ENCODE data around the gene CROCC. TPM values are rescaled to one million over a fixed set of nuclear protein-coding genes. Genes with fewer than 3 reads are reported as not detected.

Gene CROCC
- total RNA-seq, 1 experiment from 2014 or later = 14.3 TPM

DNA sequence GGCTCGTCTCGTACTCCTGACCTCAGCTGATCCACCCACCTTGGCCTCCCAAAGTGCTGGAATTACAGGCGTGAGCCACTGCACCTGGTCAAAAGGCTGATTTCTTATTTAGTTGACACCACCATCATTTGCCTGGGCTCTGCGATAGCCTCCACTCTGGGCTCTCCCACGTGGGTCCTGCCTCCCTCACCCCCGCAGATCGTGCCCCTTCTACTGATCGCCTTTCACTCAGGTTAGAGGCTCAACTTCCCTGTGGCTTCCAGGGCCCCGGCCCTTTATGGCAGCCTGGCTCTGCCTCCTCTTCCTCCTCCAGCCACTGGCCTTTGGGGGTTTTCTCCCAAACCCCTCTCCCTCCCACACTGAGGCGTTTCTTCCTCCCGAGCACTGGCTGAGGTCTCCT, 61.2 kb downstream of the CROCC start:
- no peak for DNase-seq (ENCODE audit: low read depth)

DNA sequence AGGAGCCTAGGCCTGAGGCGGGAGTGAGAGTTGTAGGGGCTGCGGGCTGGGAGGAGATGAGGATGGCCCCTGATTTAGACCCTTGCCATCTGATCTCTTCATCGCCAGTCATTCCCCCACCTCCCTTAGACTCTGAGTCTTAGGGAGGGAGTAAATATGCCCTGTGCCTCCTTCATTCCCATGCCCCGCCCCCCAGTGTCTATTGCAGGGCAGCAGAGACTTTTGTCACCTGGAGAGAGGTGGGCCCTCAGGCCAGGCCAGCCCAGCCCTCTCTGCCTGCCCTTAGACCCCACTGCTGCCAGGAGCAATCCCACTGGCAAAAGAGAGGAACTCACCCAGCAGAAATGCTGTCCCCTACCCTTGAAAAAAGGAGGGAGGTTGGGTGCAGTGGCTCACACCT, 61.9 kb downstream of the CROCC start:
- no peak for DNase-seq (ENCODE audit: low read depth)

DNA sequence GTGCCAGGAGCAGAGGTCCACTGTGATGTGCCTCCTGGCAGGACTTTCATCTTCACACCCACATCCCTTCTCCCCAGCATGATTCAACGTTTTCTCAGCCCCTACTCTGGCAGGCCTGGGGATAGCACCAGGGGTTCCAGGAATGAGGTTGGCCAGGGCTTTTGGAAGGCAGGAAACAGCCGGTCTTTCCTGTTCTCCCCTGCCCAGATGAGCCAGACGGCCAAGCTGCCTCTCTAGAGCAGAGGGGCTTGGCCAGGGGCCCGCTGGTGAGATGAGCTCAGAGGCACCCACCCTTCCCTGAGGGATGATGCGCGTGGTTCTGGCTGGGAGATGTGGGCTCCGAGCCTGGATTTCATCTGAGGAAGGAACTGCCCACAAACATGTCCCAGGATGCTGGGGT, 63.0 kb downstream of the CROCC start:
- peak; percentile 94 for DNase-seq (ENCODE audit: low read depth)

DNA sequence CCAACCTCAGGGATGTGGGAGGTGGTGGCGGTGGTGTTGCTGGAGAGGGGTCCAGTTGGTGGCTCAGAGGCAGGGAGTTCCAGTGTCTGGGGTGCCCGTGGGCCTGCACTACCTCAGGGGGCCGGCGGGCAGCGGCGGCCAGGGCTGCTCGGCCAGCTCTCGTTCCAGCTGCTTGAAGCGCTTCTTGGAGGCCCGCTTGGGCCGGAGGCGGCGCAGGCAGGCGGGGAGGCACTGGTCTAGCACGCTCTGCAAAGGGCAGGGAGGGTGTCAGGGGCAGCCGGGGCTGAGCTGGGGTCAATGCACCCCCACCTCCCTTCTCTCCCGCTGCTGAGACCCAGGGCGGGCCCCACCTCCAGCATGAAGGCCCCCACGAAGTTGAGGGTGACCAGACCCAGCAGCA, 64.4 kb downstream of the CROCC start:
- DNase-seq (ENCODE audit: low read depth) = no peak

DNA sequence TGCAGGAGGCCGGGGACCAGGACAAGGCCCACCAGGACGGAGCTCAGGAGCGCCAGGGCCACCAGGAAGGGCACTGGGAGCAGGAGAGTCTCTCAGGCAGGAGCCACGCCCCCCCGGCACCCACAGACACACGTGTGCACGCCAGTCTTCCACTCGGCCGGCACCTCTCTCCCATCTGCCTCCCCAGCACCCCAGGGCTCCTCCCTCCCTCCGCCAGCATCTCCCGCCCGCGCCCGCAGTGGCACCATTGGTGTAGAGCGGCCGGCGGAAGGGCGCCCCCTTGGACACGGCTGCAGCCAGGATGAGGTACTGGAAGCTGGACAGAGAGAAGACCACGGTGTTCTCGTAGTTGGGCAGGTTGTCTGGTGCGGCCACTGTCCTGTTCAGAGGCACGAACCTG, 64.8 kb downstream of the CROCC start:
- DNase-seq (ENCODE audit: low read depth) = no peak

DNA sequence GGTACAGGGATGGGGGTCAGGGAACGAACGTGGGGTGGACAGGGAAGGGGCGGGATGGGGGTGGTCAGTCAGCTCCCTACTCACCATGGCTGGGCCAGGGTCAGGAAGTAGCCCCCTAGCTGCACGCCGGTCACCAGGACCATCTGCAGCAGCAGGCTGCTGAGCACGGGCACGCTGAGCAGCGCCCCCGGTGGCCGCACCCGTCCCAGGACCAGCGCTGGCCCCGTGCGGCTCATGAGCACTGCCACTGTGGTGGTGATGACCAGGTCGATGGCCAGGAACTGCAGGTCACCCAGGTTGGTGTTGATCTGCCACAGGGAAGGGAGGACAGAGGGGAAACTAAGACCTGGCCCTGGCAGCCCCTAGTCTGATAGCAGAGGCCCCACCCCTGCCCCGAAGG, 65.2 kb downstream of the CROCC start:
- no peak for DNase-seq (ENCODE audit: low read depth)

DNA sequence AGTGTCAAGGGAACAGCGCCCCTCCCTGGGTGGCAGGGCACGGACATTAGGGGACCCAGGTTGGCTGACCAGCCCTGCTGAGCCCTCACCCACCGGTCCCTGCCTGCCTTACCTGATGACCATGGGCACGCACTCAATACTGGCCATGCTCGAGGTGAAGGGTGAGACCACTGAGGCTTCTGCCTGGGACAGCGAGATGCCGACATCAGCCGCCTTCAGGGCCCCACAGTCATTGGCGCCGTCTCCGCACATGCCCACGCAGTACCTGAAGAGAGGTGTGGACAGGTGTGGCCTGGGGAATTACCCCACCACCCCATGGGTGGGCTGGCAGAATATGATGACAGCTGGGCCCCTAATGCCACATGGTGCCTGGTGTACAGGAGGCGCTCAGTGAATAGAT, 66.5 kb downstream of the CROCC start:
- no peak for DNase-seq (ENCODE audit: low read depth)

DNA sequence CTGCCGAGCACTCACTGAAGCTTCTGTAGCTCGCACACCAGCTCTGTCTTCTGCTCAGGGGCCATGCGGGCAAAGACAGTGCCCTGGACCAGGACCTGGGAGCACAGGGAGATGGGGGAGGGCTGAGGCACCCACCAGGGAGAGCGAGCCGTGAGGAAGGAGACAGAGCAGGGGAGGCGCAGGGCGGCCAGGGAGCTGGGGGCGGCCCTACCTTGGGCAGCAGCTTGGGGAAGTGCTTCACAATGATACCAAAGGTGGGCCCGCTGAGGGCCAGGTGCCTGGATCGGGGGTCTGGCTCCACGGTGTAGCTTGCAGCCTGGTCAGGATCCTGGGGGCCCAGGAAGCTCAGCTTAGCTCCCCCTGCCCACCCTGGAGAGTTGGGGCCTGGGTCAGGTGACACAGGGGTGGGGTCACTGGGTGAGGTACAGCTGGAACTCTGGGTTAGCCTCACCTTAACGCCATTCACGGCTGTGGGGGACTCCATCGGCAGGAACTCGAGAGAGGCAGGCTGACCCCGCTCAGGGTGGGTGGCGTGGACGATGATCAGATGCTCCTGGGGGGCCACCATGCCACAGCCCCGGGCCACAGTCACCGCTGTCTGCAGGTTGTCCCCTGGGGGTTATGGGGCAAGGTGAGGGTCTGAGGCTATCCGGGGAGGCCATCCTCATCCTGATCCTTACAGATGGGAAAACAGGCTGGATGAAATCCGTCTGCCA, 68.1 kb downstream of the CROCC start:
- DNase-seq (ENCODE audit: low read depth) = no peak

DNA sequence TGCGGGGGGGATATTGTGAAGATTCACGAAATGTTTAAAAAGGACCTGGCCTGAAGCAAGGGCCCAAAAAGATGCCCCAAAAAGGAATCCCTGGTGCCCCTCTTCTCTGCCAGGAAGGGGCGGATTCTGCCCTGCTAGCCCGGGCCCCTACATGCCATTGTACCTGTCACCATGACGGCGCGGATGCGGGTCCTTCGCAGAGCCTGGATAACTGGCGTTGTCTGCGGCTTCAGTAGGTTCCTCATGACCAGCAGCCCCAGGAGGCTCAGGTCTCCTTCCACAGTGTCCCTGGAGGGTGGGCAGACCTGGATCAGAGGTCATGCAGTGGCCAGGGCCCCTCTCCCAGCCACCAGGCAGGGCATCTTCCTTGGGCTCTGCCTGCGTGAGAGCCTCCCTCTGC, 69.8 kb downstream of the CROCC start:
- no peak for DNase-seq (ENCODE audit: low read depth)

DNA sequence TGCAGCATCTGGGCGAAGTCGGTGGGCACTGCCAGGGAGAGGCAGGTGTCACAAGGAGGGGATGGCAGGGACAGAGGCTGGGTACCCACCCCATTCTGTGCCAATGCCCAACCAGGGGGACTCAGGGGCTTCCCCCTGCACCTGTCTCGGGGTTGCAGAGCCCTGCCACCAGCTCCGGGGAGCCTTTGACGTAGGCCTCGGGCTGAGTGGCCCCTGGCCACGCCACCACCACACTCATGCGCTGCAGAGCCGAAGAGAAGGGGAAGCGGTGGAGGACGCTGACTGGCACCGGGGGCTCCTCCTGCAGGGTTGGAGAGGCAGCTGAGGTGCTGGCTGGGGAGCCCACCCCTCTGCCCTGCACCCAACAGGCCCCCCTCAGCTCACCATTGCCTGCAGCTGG, 70.4 kb downstream of the CROCC start:
- DNase-seq (ENCODE audit: low read depth) = no peak

DNA sequence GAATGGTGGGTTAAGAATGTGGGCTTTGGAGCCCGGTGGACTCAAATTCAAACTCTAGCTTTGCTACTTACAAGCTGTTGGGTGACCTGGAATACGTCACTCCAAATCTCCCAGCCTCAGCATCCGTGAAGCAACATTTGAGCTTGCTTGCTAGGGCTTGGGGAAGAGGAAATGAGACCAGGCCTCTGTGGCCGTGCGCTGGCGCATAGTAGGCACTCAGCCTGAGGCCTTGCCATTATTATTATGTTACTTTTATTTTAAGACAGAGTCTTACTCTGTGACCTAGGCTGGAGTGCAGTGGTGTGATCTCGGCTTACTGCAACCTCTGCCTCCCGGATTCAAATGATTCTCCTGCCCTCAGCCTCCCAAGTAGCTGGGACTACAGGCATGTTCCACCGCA, 70.9 kb downstream of the CROCC start:
- no peak for DNase-seq (ENCODE audit: low read depth)

DNA sequence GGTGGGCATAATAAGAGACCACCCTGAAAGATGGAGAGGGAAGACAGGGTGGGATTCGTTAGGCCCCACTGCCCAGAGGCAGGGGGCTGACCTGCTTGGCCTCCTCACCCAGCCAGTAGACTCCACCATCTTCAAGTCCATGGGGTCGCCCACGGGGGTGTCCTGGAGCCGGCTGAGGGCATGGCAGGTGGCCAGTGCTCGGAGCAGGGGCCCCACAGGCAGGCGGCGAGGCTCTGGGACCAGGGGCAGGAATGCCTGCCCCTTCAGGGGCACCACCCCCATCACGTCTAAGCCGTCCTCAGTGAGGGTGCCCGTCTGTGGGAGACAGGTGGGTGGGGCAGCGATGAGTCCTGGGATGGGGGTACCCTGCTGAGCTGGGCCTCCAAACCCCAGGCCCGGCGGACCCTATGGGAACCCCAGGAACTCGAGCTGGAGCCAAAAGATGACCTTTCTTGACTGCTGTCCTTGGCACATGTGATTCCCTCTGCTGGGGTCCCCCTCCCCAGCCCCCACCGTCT, 71.8 kb downstream of the CROCC start:
- DNase-seq (ENCODE audit: low read depth) = no peak

DNA sequence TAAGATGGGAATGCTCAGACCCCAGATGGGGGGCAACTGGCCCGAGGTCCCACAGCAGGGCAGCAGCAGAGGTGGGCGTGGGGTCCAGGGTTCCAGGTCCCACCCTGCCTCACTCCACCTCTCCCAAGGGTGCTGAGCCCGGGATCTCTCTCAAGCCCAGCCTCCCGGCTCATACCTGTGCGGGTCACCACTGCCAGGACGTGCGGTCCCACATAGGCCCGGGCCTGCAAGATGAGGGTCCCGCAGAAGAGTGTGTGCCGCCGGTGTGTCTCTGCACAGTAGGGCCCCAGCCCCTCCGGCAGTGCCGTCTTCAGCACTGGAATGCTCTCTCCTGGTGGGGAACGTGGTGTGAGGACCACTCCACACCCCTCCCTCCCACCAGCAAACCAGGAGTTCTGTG, 75.1 kb downstream of the CROCC start:
- DNase-seq (ENCODE audit: low read depth) = no peak

DNA sequence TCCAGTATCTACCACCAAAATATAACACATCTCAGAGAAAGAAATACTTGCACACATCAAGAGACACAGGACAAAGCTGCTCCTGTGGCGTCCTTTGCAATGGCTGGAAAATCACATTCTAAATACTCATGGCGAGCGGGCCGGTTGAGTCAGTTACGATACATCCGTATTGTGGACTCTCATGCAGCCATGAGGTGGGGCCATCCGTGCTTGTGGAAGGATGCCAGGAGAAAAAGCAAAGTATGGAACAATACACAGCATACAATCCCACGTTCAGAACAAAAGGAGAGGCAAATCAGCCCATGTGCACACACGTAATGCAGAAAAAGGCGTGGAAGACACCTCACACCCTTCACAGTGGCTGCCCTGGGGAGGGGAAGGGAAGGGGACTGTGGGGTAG, 76.9 kb downstream of the CROCC start:
- DNase-seq (ENCODE audit: low read depth) = no peak

DNA sequence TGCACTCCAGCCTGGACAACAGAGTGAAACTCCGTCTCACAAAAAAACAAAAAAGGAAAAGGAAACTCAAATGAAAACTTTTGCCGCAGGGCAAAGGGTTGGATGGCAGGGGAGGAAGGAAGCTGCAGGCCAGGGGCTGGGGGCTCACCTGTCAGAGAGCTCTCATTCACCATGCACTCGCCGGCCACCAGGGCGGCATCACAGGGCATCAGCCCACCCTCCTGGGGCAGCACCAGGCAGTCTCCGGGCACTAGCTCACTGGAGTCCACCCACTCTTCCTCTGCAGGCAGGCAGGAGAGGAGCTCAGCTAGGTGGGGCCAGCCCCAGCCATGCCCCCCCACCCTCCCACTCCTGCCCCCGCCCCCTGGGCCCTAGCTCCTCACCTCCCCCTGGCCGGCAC, 78.1 kb downstream of the CROCC start:
- no peak for DNase-seq (ENCODE audit: low read depth)

DNA sequence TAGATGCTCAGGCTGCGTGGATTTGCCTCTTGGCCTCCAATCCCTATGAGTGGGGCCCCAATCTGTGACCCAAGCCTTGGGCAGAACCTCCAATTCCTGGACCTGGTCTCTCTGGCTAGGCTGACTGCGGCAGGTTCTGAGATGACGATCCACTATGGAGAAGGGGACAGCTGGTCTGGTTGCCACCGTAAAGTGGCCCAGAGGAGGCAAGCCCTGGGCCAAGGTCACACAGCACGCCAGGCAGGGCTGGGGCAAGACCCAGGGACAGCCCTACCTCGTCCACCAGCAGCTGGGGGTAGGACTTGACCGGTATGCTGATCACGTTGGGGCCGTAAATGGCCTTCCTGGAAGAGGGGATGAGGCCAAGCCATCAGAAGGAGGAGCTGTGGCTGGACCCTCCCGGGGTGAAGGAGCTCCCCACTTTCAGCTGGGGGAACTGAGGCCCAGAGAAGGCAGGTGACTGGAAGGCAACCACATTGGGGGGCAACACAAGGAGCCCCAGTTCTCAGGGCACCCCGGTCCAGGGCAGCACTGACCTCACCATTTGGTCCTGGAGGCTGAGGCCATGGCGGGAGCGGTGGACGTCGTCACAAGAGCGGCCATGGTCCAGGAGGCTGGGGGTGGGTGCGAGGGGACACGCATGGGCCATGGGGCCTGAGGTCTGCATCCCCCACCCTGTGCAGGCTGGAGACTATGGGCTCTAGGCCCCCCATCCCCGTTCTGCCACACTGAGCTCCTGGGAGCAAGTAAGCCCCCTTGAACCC, 80.2 kb downstream of the CROCC start:
- no peak for DNase-seq (ENCODE audit: low read depth)

DNA sequence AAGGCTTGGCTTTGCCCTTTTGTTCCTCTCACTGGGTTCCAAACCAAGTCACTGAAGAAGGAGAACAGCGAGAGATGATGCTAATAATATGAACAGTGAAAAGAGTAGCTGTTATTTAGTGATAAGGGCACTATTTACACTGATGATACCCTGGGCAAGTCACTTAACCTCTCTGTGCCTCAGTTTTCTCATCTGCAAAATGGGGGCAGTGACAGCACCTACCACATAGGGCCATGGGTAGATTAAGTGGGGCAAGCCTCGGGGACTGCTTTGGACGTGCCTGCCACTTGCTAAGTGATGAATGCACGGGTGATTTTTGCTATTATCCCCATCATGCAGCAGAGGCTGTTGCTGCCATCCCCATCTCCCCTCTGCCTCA, 80.8 kb downstream of the CROCC start:
- DNase-seq (ENCODE audit: low read depth) = no peak

DNA sequence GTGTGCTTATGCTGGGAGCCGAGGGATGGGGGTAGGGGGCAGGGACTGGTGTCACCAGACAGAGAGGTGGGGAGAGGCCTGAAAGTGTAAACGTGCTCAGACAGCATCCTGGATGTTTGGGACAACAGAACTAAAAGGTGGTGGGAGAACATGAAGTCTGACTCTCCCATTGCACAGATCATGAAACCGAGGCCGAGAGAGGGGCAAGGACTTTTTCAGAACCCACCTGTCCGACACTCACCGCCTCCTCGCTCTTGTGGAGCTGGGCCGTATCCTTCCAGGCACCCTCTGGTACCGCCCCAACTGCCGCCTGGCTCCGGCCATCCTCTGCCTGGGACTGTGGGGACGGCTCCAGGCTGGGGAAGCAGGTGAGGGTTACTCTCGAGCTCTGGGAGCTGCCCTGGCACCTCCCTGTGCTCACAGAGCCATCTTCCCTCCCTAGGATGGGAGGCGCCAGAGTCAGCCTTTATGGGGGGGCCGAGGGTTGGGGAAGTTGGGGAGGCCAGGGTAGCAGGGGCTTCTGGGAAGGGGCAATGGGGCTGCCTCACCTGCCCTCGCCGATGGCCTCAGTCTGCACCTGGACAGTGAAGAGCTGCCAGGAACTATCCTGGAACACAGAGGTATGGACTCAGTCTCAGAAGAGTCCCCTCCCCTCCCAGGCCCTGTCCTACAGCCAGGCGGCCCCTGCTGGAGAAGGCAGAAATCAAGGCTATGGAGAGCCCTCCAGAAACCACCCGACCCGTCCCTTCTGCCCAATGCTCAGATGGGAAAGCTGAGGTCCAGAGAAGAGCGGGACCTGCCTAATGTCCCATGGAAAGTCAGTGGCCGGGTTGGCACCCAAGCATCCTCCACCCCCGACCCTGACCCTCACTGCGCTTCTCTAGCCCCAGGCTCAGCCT, 83.0 kb downstream of the CROCC start:
- no peak for DNase-seq (ENCODE audit: low read depth)

DNA sequence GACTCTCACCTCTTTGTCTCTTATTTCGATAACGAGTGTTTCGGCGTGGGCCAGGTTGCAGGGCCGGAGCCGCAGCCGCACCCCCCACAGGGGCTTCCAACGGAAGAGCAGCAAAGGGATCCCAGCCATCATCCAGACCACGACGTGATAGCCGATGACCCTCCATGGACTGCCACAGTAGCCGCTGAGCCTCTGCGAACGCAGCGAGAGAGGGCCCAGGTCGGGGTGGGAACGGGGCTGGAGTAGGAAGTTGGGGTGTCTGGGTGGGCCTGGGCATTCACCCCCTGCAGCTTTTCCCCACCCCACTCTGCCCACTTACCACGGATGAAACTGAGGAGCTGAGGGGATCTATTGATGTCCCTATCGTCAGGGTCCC, 83.6 kb downstream of the CROCC start:
- DNase-seq (ENCODE audit: low read depth) = no peak

DNA sequence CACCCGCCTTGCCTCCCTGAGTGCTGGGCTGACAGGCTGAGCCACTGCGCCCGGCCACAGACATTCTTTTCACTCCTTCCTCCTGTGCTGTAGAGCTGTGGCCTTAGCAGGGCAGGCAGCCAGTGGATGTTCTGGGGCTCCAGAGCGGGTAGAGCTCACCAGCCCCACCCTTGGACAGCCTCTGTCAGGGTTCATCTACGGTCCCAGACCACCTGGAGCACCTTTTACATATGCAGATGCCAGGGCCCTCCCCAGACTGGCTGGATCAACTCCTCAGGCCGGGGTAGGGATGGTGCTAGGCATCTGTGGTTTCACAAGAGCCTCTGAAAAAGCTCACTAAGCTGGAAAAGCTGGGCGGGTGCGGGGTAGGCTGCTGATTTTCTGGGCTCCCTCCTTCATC, 85.4 kb downstream of the CROCC start:
- no peak for DNase-seq (ENCODE audit: low read depth)

DNA sequence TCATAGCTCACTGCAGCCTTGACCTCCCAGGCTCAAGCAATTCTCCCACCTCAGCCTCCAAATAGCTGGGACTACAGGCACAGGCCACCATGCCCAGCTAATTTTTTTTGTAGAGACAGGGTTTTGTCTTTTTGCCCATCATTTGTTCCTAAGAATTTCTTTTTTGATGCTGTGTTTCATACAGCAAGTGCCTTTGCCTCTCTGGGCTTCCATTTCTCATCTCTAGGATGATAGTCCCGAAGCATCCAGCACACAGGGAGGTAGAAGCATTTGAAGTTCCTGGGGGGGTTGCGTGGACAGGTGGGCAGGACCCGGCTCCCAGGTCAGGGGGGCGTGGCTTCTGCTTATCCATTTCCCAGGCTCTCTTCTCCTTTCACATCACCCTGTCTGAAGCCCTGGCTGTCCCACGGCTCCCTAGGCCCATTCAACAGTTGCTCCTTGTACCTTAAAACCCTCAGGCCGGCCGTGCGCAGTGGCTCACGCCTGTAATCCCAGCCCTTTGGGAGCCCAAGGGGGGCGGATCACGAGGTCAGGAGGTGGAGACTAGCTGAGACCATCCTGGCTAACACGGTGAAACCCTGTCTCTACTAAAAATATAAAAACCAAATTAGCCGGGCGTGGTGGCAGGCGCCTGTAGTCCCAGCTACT, 86.6 kb downstream of the CROCC start:
- DNase-seq (ENCODE audit: low read depth) = no peak

DNA sequence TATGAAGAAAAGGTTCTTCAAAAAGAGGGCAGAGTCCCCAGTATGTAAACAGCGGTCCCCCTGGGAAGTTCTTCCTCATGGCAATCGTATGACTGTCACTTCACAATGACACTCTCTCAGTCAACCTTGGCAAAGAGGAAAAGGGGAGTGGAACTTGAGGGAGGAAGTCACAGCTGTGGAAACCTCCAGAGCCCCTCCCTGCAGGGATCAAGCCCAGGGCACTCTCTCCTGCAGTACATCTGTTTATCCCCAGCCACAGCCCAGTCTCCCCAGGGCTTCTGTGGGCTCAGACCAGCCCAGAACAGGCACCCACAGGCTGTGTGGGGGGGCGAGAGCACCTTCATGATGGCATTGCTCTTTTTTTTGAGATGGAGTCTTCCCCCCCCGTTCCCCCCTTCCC, 88.0 kb downstream of the CROCC start:
- no peak for DNase-seq (ENCODE audit: low read depth)
